Measurements from ENCODE around the gene NR2F1-AS1.
"Not testable (repeated sequence)": the region's sequence is repeated elsewhere in the genome, so short reads cannot be mapped to it uniquely, and the experiment has no call there.

NR2F1-AS1 gene

GRCh38 chr5:93401634-93402213 lies 179.3 kb downstream of the NR2F1-AS1 start:
- H3K9me3 ChIP-seq (ENCODE audit: control insufficient read depth, insufficient read depth, low read length) = no peaks in the 10 kb centered on the region
- no peaks in the 10 kb centered on the region for H3K27me3 ChIP-seq (ENCODE audit: control insufficient read depth, insufficient read depth, low read length)
- no peak overlapping the region for H3K4me3 ChIP-seq (ENCODE audit: low read depth, low read length)
- H3K36me3 ChIP-seq (ENCODE audit: control insufficient read depth, insufficient read depth, low read length) = no peaks in the 10 kb centered on the region
- no peaks in the 10 kb centered on the region for H3K4me1 ChIP-seq (ENCODE audit: control insufficient read depth, insufficient read depth, low read length)
- no peak overlapping the region for H3K9ac ChIP-seq (ENCODE audit: low read depth, low read length)

DNA sequence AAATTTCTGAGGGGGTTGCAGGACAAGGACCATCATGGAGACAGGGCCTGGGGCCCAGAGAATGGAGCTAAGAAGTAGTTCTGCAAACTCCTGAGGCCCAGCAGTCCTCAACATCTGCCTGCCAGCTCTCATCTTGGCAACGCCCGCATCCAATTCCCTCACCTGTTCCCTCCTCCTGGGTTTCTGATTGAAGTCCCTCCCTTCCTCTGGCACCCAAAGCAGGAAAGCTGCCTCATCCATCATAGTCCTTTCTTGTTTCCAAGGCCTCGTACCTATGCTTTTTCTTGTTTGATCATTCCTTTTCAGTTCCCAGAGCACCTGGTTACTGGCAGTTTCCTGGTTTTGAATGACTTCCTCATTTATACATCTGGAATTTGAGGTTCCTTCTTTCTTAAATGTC lies 181.3 kb downstream of the NR2F1-AS1 start:
- H3K9ac ChIP-seq (ENCODE audit: low read depth, low read length) = no peak overlapping the region
- H3K4me1 ChIP-seq (ENCODE audit: control insufficient read depth, insufficient read depth, low read length) = no peaks in the 10 kb centered on the region
- H3K4me3 ChIP-seq (ENCODE audit: low read depth, low read length) = no peak overlapping the region
- no peaks in the 10 kb centered on the region for H3K9me3 ChIP-seq (ENCODE audit: control insufficient read depth, insufficient read depth, low read length)
- no peaks in the 10 kb centered on the region for H3K36me3 ChIP-seq (ENCODE audit: control insufficient read depth, insufficient read depth, low read length)
- H3K27me3 ChIP-seq (ENCODE audit: control insufficient read depth, insufficient read depth, low read length) = no peaks in the 10 kb centered on the region

DNA sequence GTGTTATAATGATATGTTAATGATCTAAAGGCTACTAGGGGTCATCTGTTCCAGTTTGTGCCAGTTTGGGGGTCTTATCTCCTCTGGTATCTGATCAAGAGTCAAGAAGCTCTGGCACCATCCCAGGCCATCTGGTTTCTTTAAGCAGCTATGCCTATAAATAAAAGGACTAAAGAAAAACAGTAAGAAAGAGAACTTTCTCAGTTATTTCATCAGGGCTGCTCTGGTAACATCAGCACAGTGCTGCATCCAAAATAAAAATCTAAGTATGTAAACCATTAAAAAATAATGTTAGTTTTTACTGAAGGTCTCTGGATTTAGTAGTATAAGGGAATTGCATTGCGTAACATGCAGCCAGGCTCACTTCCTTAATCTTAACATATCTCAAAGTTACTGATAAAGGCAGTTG lies 185.0 kb downstream of the NR2F1-AS1 start:
- Histone ChIP-seq H3K9me3 (ENCODE audit: control insufficient read depth, insufficient read depth, low read length) (no peaks in the 10 kb centered on the region), H3K4me1 (ENCODE audit: control insufficient read depth, insufficient read depth, low read length) (no peaks in the 10 kb centered on the region), H3K9ac (ENCODE audit: low read depth, low read length) (no peak overlapping the region)

GRCh38 chr5:93395010-93395409 lies 186.0 kb downstream of the NR2F1-AS1 start:
- Histone ChIP-seq H3K36me3 (ENCODE audit: control insufficient read depth, insufficient read depth, low read length) (no peaks in the 10 kb centered on the region), H3K9me3 (ENCODE audit: control insufficient read depth, insufficient read depth, low read length) (no peaks in the 10 kb centered on the region), H3K9ac (ENCODE audit: low read depth, low read length) (no peak overlapping the region), H3K27me3 (ENCODE audit: control insufficient read depth, insufficient read depth, low read length) (no peaks in the 10 kb centered on the region), H3K4me3 (ENCODE audit: low read depth, low read length) (no peak overlapping the region), H3K4me1 (ENCODE audit: control insufficient read depth, insufficient read depth, low read length) (no peaks in the 10 kb centered on the region)

More for the DNA sequence above, 185.0 kb downstream of the NR2F1-AS1 start:
- no peaks in the 10 kb centered on the region for H3K27me3 ChIP-seq (ENCODE audit: control insufficient read depth, insufficient read depth, low read length)
- no peak overlapping the region for H3K4me3 ChIP-seq (ENCODE audit: low read depth, low read length)
- H3K36me3 ChIP-seq (ENCODE audit: control insufficient read depth, insufficient read depth, low read length) = no peaks in the 10 kb centered on the region

GRCh38 chr5:93394301-93394700 lies 186.7 kb downstream of the NR2F1-AS1 start:
- H3K36me3 ChIP-seq (ENCODE audit: control insufficient read depth, insufficient read depth, low read length) = no peaks in the 10 kb centered on the region
- H3K4me3 ChIP-seq (ENCODE audit: low read depth, low read length) = no peak overlapping the region
- H3K9ac ChIP-seq (ENCODE audit: low read depth, low read length) = no peak overlapping the region
- no peaks in the 10 kb centered on the region for H3K4me1 ChIP-seq (ENCODE audit: control insufficient read depth, insufficient read depth, low read length)
- H3K9me3 ChIP-seq (ENCODE audit: control insufficient read depth, insufficient read depth, low read length) = no peaks in the 10 kb centered on the region
- H3K27me3 ChIP-seq (ENCODE audit: control insufficient read depth, insufficient read depth, low read length) = no peaks in the 10 kb centered on the region

DNA sequence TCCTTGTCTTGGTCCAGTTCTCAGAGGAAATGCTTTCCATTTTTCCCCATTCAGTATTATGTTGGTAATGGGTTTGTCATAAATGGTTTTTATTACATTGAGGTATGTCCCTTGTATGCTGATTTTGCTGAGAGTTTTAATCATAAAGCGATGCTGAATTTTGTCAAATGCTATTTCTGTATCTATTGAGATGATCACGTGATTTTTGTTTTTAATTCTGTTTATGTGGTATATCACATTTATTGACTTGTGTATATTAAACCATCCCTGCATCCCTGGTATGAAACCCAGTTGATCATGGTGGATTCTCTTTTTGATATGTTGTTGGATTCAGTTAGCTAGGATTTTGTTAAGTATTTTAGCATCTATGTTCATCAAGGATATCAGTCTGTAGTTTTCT lies 189.8 kb downstream of the NR2F1-AS1 start:
- H3K9ac ChIP-seq (ENCODE audit: low read depth, low read length); H3K4me1 ChIP-seq (ENCODE audit: control insufficient read depth, insufficient read depth, low read length); H3K36me3 ChIP-seq (ENCODE audit: control insufficient read depth, insufficient read depth, low read length); H3K27me3 ChIP-seq (ENCODE audit: control insufficient read depth, insufficient read depth, low read length); H3K4me3 ChIP-seq (ENCODE audit: low read depth, low read length); H3K9me3 ChIP-seq (ENCODE audit: control insufficient read depth, insufficient read depth, low read length): not testable (repeated sequence)

- no peak overlapping the region for H3K4me3 ChIP-seq (ENCODE audit: low read depth, low read length)
- no peaks in the 10 kb centered on the region for H3K4me1 ChIP-seq (ENCODE audit: control insufficient read depth, insufficient read depth, low read length)
- H3K9me3 ChIP-seq (ENCODE audit: control insufficient read depth, insufficient read depth, low read length) = no peaks in the 10 kb centered on the region
- no peaks in the 10 kb centered on the region for H3K27me3 ChIP-seq (ENCODE audit: control insufficient read depth, insufficient read depth, low read length)
- H3K36me3 ChIP-seq (ENCODE audit: control insufficient read depth, insufficient read depth, low read length) = no peaks in the 10 kb centered on the region
- no peak overlapping the region for H3K9ac ChIP-seq (ENCODE audit: low read depth, low read length)
These were observed 195.4 kb downstream of the NR2F1-AS1 start for GRCh38 chr5:93385655-93386054.

- H3K4me1 ChIP-seq (ENCODE audit: control insufficient read depth, insufficient read depth, low read length) = no peaks in the 10 kb centered on the region
- H3K36me3 ChIP-seq (ENCODE audit: control insufficient read depth, insufficient read depth, low read length) = no peaks in the 10 kb centered on the region
These were observed 196.0 kb downstream of the NR2F1-AS1 start for GRCh38 chr5:93384995-93385394.

DNA sequence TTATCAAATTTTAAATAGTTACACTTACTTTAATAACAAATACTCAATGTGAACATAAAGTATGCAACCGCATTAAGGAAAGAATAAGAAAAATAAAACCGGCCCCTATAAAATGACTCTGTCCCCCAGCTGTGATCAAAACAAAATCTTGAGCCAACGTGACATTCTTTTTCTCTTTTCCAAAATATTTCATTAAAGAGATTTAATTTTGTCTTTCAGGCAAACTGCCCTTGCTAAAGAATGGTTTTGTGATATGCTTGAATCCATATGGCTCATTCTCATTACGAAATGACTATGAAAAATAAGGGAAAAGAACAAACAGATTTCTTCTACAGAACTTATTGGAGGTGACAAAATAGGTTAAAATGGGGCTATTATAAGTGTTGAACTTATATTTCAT lies 197.0 kb downstream of the NR2F1-AS1 start:
- no peaks in the 10 kb centered on the region for H3K27me3 ChIP-seq (ENCODE audit: control insufficient read depth, insufficient read depth, low read length)
- H3K36me3 ChIP-seq (ENCODE audit: control insufficient read depth, insufficient read depth, low read length) = no peaks in the 10 kb centered on the region
- no peaks in the 10 kb centered on the region for H3K4me1 ChIP-seq (ENCODE audit: control insufficient read depth, insufficient read depth, low read length)
- no peak overlapping the region for H3K4me3 ChIP-seq (ENCODE audit: low read depth, low read length)
- no peaks in the 10 kb centered on the region for H3K9me3 ChIP-seq (ENCODE audit: control insufficient read depth, insufficient read depth, low read length)
- no peak overlapping the region for H3K9ac ChIP-seq (ENCODE audit: low read depth, low read length)

More at GRCh38 chr5:93384995-93385394, 196.0 kb downstream of the NR2F1-AS1 start:
- Histone ChIP-seq H3K27me3 (ENCODE audit: control insufficient read depth, insufficient read depth, low read length) (no peaks in the 10 kb centered on the region), H3K9ac (ENCODE audit: low read depth, low read length) (no peak overlapping the region), H3K4me3 (ENCODE audit: low read depth, low read length) (no peak overlapping the region), H3K9me3 (ENCODE audit: control insufficient read depth, insufficient read depth, low read length) (no peaks in the 10 kb centered on the region)

GRCh38 chr5:93382188-93382825 lies 198.7 kb downstream of the NR2F1-AS1 start:
- H3K4me3 ChIP-seq (ENCODE audit: low read depth, low read length) = no peak overlapping the region
- no peaks in the 10 kb centered on the region for H3K4me1 ChIP-seq (ENCODE audit: control insufficient read depth, insufficient read depth, low read length)
- H3K36me3 ChIP-seq (ENCODE audit: control insufficient read depth, insufficient read depth, low read length) = no peaks in the 10 kb centered on the region
- H3K9ac ChIP-seq (ENCODE audit: low read depth, low read length) = no peak overlapping the region
- H3K9me3 ChIP-seq (ENCODE audit: control insufficient read depth, insufficient read depth, low read length) = no peaks in the 10 kb centered on the region
- H3K27me3 ChIP-seq (ENCODE audit: control insufficient read depth, insufficient read depth, low read length) = no peaks in the 10 kb centered on the region

- Histone ChIP-seq H3K9ac (ENCODE audit: low read depth, low read length) (no peak overlapping the region), H3K4me3 (ENCODE audit: low read depth, low read length) (no peak overlapping the region), H3K36me3 (ENCODE audit: control insufficient read depth, insufficient read depth, low read length) (no peaks in the 10 kb centered on the region), H3K27me3 (ENCODE audit: control insufficient read depth, insufficient read depth, low read length) (no peaks in the 10 kb centered on the region), H3K4me1 (ENCODE audit: control insufficient read depth, insufficient read depth, low read length) (no peaks in the 10 kb centered on the region), H3K9me3 (ENCODE audit: control insufficient read depth, insufficient read depth, low read length) (no peaks in the 10 kb centered on the region)
These were observed 200.0 kb downstream of the NR2F1-AS1 start for GRCh38 chr5:93381057-93381456.

DNA sequence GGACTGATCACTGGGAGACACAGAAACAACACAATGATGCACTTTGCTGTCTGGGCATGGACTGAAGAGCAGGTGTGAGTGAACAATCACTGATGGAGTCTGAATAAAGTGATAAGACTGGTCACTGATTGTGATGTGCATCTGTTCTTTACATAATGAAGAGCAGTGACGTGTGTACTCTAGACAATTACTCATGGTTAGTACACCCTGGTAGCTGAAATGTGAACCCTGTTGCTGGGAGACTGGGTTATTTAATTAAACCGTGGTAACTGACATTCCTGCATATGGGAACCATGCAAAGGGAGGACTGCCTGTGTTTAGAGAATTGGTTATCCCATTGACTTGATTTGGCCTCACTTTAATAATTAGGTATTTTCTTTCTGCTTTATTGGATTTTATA lies 202.9 kb downstream of the NR2F1-AS1 start:
- Histone ChIP-seq H3K27me3 (ENCODE audit: control insufficient read depth, insufficient read depth, low read length) (no peaks in the 10 kb centered on the region), H3K9ac (ENCODE audit: low read depth, low read length) (no peak overlapping the region), H3K4me1 (ENCODE audit: control insufficient read depth, insufficient read depth, low read length) (no peaks in the 10 kb centered on the region), H3K4me3 (ENCODE audit: low read depth, low read length) (no peak overlapping the region), H3K9me3 (ENCODE audit: control insufficient read depth, insufficient read depth, low read length) (no peaks in the 10 kb centered on the region), H3K36me3 (ENCODE audit: control insufficient read depth, insufficient read depth, low read length) (no peaks in the 10 kb centered on the region)
